Activated CD8-positive, alpha-beta memory T cell treated with anti-CD3 and anti-CD28 coated beads, Interleukin-2, amount 50 U/mL, for 1 hour (primary cell): ENCODE measurements around the gene RAD51B.

Experiments
- DNase-seq: peaks from one replicate; pipeline ENCODE4 v3.0.0-alpha.2; 2020; ENCODE audit errors: extremely low read depth

RAD51B gene

GRCh38 chr14:68723808-68724268 lies 904.3 kb downstream of the RAD51B start:
- no peak for DNase-seq

- no peak for DNase-seq
Measured at GRCh38 chr14:68724914-68725313, 905.3 kb downstream of the RAD51B start.

GRCh38 chr14:68726093-68726695 lies 906.6 kb downstream of the RAD51B start:
- no peak for DNase-seq

GRCh38 chr14:68727315-68728047 lies 907.9 kb downstream of the RAD51B start:
- DNase-seq: no peak

DNA sequence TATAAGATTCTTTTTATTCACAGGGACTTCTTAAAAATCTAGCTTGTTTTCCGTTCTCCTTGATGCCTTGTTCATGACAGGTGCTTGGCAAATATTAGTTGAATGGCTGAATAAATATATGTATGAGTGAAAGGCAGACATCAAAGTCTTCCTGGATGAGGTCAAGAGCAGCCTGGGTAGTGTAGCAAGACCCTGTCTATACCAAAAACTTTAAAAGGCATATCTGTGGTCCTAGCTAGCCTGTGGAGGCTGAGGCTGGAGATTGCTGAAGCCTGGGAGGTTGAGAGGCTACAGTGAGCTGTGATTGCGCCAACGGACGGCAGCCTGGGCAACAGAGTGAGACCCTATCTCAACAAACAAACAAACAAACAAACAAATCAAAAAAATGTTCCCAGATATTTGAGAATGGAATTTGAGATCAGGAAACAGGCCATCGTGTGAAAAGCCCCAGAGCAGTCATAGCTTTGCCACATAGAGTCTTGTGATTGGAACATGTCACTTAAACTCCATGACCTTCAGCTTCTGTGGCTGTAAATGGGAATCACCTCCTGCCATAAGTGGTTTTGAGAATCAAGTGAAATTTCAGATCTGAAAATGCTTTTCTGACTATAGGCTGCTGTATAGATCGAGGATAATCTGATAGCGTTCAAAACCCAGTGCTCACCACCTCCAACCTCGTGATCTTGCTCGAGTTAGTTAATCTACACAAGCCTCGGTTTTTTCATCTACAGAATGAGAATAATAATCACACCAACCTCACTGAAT lies 908.9 kb downstream of the RAD51B start:
- no peak for DNase-seq

DNA sequence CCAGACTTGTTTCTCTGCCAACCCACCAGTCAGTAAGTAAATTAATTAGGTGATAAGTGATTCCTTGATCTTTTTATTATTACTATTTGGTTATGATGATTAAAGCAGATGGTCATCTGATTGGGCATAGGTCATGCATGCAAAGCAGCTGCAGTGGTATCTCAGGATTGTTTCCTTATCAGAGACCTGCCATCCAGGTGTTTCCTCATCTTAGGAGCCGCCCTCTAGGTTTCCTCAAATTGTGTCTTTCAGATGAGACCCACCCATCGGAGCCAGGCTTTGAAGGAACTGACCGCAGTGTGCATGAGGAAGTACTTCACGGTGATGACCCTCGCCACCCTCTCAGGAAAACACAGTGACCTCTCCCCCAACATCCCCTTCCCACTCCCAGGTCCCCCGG lies 910.0 kb downstream of the RAD51B start:
- no peak for DNase-seq

DNA sequence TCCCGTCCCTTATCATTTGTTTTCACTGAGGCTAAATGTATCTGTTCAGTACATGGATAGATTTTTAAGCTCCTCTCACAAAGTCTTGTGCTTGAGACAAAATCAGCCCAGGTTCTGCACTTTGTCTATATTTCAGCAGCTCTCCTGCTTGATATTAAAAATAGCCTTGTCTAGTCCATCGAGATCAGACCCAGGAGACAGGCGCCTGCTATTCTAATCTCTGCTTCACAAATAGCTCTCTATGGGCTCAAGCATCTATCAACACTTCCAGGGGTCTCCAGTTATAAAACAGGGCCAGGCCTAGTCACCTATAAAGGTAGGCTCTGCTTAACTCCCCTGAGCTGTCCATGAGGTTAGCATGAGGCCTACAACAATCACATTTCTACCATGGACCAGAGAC lies 910.8 kb downstream of the RAD51B start:
- no peak for DNase-seq

- DNase-seq: no peak
Measured at GRCh38 chr14:68730811-68731425, 911.3 kb downstream of the RAD51B start.

- no peak for DNase-seq
Measured at GRCh38 chr14:68733086-68733914, 913.7 kb downstream of the RAD51B start.

DNA sequence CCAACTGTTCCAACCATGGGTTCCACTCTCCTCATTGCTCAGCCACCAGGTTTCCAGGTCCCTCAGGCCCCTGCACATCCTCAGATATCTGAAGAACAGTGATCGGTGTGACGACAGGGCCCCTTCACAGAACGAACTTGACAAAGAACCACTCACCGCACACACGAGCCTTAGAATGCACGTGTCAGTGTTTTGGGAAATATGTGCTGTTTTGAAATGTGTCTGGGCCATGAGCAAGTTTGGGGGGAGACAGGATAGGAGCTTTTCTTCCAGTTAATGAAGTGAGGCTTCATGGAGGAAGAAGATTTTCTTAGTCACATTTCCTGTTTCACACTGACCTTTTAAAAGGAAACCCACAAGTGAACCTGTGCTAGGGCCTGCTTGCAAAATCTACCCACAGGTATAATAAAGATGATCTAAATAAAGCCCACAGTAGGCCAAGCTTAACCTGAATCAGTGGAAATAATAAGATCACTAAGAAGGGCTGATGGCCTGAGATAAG lies 914.7 kb downstream of the RAD51B start:
- DNase-seq: peak; percentile 41

- no peak for DNase-seq
Measured at GRCh38 chr14:68735856-68736255, 916.3 kb downstream of the RAD51B start.

- no peak for DNase-seq
Measured at GRCh38 chr14:68736471-68736871, 916.9 kb downstream of the RAD51B start.

DNA sequence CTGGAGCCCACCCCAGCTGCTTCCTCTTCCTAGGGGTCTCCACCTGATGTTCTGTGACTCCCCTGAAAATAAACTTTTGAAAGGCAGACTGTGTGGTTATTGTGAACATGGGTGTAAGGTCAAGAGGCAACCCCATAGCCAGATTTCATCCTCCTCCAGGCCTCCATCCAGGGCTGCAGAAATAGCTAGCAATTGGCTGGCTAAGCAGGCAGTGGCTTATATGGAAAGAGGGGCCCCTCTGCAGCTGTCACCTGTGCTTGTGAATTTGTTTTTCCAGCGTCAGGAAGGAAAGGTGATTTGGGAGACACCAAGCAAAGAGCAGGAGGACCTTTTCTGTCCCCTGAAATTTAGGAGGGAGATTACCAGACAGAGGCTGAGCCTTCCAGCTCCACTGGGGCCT lies 917.5 kb downstream of the RAD51B start:
- no peak for DNase-seq

- no peak for DNase-seq
Measured at GRCh38 chr14:68738559-68738958, 919.0 kb downstream of the RAD51B start.

- DNase-seq: no peak
Measured at GRCh38 chr14:68739701-68740100, 920.1 kb downstream of the RAD51B start.

GRCh38 chr14:68740788-68741476 lies 921.4 kb downstream of the RAD51B start:
- DNase-seq: no peak

GRCh38 chr14:68741477-68741791 lies 921.9 kb downstream of the RAD51B start:
- DNase-seq: no peak

DNA sequence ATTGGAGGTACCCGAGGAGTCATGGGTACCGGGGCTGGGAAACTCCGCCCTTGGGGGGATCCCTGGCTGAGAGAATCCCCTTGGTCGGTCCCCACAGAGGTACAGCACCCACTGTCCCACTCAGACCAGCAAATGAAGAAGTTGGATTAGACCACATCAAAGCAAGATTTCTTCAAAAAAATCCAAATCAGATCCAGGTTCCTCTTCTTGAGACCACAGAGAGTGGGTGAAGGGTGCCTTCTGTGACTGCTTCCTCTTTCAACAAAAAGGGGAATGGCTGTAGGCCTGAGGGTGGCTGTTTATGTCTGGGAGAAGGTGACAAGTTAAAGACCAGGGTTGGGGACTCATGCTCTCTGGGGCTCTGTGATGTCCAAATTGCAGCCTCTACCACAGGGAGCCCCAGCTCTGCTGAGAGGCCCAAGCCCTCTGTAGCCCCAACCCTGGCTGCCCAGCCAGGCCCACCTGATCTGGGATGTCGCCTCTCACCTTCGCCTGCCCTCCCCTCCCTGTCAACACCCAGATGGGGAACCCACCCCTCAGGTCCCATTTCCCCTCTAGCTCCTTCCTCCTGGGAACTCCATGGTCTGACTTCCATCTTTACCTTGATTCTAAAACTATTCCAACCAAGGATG lies 922.4 kb downstream of the RAD51B start:
- no peak for DNase-seq

DNA sequence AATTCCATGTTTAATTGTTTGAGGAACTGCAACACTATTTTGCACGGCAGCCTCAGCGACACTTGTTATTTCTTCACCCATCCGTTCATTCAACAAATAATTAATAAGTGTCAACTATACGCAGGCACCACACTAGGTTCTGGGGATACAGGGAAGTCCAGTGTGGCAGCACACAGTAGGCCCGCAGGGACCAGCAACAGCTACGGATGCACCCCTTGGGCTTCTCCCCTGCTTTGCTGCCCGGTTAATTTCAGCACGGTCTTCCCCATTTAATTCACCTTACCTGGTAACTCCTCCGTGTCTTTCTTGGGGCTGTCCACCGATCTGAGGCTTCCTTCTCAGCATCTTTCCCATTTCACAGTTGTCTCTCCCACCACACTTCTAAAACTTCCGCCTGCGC lies 925.0 kb downstream of the RAD51B start:
- DNase-seq: no peak

DNA sequence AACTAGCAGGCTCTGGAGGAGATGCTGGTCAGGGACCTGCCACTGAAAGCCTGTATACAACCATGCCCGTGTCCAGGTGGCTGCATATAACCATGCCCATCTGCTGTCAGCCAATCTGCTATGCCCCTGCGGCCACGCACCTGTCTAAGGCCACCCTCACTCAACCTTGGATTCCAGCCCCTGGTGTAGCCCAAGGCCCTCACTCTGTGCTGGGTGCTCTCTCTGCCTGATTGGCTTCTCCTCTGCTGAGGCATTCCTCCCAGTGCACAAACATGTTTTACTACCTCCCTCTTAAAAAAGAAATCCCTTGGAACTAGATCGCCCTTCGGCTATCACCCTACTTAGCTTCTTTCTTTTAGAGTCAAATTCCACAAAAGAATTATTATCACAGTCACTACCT lies 927.8 kb downstream of the RAD51B start:
- DNase-seq: no peak
